T-helper 2 cell treated with Interferon-gamma antibody and Interleukin-4, amounts not matched to agents 100 ng/mL and 5 ng/mL, for 36 hours (primary cell): ENCODE measurements around the gene CEPT1. TPM values are rescaled to one million over a fixed set of nuclear protein-coding genes. Genes with fewer than 3 reads are reported as not detected.

Experiments
- intact Hi-C: fragments of 100-400 bp; cut with micrococcal nuclease; formaldehyde crosslinking; loops from one replicate; pipeline ENCODE4 v1.15.1; 2023
- total RNA-seq: library from RNA; stranded (reverse); gene quantifications from 2 replicates; pipeline ENCODE4 v1.2.3, GENCODE V29; 2022

CEPT1 gene
- total RNA-seq, 1 donor from 2014 or later = 34.9 TPM

DNA sequence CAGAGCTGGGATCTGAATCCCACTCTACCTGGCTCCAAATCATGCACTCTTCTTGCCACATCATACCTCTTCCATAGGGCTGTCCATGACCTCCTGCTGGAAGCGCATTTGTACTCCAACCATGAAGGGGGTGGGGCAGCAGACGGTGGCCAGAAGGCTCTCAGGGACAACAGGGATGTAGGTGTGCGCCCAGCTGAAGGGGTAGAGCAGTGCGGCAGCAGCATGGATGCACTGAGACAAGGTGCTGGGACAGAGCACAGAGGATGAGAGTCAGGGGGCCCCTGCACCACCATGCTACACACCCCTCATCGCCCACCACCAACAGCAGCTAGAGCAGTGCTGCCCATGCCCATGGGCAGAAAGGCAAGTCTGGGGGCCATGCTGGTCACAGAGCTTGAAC, 52.1 kb downstream of the CEPT1 start:
- intact Hi-C loops = loop anchor here (10.0 kb wide), 1 partner anchor 563 kb away; the partner anchor contains the start of gene DDX20

DNA sequence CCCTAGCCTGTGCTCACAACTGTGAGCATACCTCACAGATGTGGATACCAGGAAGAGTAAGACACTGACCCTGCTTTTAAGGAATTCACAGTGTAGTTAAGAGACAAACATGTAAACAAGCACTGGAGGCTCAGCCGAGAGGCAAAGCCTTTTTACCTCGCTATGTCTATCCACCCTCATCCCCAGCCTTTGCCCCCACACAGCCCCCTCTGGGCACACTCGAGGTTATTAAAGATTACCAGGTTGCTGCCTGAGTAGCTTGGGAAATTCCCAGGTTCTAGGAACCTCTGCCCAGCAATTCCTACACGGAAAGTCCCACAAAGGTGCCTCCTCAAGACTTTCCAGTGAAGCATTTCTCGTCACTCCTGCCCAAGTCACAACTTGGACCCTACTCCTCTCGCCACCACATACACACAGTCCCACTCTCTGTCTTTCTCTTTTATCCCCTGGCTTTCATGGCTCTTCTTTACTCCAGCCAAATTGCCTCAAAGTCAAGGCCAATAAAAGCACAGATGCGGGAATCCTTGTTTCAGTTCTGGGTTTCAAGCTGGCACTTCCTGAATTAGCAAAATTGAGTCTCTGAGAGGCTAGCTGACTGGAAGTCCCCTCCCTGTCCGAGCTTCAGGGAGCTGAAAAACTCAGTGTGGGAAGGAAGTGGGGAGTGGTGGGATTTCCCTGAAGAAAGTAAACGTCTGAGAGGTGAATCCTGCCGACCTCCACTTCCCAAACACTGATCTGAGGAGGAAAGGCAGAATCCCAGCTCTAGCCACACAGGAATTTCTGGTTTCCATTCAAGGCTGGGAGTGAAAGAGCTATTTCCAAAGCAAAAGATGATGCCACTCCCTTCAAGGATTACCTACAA, 52.9 kb downstream of the CEPT1 start:
- intact Hi-C loops = loop anchor here (10.0 kb wide), 1 partner anchor 562 kb away; the partner anchor contains the start of gene DDX20

DNA sequence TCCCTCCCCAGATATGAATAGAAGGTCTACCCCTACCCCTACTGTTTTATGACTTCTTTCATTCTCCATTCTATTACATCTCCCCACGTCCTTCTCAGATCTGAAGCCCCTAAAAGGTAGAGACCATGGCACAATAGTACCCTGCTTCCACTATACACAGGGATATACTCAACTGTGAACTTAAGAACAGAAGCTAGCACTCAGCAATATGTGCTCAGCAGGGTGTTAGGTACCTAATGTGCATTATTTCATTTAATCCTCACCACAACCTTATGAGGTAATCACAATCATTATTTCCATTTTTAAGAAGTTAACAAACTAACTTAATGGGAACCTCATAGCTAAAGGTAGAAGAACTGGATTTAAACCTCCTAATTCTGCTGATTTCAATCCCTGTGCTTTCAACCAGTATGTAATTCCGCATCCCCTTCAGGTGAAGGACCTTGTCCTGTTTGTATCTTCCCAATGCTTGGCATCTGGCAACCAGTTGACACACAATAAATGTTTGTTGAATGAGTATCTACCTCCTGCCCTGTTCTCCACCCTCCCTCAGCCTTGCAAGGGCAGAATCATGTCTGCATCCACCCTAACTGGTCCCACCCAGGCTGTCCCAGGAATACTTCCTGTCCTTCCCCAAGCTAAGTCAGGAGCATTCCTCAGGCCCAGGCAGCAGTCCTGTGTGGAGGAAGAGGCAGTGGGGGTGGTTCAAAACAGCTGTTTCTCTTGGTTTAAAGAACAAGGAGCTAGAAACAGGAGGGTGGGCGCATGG, 53.9 kb downstream of the CEPT1 start:
- intact Hi-C loops = loop anchor here (10.0 kb wide), 1 partner anchor 561 kb away; the partner anchor contains the start of gene DDX20

DNA sequence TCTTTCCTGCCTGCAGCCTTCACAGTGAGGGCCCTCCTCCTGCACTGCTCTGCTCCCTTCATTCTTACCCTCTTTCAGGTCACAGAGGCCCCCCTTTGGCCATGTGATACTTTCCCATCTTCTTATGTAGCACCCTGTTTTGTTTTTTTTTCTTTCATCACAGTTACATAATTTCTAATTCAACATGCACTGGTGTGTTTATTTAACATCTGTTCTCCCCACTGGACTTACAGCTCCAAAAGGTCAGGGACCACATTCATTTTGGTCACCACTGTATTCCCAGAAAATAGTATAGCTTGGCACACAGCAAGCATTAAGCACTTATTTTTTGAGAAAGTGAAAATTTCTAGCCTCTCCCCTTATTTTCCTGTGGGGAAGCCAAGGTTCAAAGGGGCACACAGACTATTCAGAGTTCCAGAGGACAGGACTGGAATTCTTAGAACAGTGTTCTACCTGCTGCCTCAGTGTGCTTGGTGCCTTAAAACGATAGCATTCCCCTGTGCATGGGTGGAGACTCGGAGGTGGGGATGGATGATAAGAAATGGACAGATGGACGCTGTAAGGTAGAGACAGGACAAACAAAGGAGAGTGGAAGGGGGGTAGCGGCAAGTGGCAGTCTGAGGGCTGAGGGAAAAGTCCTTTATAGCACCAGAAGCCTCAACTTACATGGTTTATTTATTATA, 55.1 kb downstream of the CEPT1 start:
- intact Hi-C loops = loop anchor here (5.0 to 10.0 kb wide), 3 partner anchors 37 to 560 kb away; partner anchors contain the start of genes CEPT1, DDX20 and DRAM2

DNA sequence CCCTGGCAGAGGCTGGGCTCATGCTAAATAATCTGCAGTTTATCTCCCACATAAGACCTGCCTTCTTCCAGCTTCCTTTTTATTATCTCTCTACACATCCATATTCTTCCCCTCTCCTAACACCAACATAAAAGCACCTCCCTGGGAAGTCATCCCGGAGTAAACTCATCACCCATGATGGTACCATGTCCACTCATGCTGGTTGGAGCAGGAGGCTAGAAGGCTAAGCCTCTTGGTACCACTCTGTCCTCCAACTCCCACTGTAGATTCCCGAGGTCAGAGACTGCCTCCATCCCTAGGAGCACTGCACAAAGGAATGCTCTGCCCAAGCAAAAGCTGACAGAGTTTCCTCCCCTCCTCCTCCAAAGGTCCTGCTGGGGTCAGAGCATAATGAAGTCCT, 56.2 kb downstream of the CEPT1 start:
- intact Hi-C loops = loop anchor here (5.0 to 10.0 kb wide), 3 partner anchors 36 to 559 kb away; partner anchors contain the start of genes CEPT1, DDX20 and DRAM2

DNA sequence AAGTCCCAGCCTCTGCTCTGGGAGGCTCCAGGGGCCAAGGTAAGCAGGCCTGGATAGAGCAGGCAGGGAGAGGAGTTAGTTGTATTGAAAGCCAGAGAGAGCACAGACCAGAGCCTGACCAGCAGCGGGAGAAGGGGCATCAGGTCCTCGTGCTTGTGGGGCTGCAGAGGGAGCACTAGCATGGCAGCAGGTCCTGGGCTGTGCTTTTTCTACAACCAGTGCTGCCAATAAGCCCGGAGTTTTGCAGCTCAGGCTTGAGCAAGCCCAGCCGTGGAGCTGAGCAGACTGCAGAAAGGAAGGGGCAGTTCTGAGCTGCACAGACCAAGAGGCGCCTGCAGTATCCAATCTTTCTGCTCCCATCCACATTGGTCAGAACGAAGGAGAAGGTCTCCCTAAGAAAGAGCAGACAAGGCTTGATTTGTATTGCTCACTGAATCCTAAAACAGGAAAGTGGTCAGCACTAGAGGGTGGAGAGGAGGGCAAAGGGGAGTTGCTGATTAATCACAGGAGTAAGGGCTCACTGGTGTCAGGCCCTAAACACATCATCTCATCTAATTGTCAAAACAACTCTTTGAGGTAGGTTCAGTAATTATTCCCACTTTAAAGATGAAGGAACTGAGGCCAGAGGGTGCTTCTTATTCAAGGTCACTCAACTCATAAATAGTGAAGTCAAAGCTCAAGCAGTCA, 57.7 kb downstream of the CEPT1 start:
- intact Hi-C loops = loop anchor here (1.0 to 10.0 kb wide), 5 partner anchors 35 to 557 kb away; partner anchors contain the start of genes CEPT1, DDX20 and DRAM2

DNA sequence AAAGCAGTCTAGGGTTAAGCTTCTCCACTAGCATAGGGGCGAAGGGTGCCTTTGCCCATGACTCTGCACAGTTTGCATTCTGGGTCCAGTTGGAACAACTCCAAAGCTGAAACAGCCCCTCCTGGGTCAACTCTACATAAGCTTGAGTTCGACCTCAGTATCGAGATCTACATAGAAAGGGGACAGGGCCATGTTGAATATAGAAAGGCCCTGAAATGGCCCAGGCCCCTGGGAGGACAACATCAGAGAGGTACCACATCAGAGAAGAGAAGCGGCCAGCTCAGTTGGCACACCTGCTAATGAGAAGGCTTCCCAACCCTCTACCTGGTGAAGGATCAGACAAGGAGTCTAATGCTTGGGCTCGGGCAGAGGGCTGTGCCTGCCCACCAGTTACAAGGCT, 58.8 kb downstream of the CEPT1 start:
- intact Hi-C loops = loop anchor here (5.0 to 10.0 kb wide), 3 partner anchors 33 to 556 kb away; partner anchors contain the start of genes CEPT1, DDX20 and DRAM2

DNA sequence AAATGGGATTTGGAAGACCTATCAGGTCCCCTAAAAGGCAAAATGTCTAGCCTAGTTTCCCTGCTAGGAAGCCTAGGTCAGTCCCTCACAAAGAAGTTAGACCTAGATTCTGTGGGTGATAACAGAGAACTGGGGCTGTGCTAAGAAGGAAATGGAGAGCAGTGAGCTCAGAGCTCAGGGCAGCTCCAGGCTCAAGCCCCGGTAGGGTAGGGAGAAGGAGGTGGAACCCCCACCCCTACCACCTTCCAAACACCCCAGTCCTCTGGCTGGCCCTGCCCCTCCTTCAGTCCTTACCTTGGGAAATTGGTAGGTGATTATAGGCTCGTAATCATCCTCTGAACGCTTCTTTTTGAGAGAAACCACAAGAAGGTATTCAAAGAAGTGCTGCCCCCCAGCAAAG, 59.3 kb downstream of the CEPT1 start:
- intact Hi-C loops = loop anchor here (5.0 to 10.0 kb wide), 3 partner anchors 33 to 555 kb away; partner anchors contain the start of genes CEPT1, DDX20 and DRAM2

DNA sequence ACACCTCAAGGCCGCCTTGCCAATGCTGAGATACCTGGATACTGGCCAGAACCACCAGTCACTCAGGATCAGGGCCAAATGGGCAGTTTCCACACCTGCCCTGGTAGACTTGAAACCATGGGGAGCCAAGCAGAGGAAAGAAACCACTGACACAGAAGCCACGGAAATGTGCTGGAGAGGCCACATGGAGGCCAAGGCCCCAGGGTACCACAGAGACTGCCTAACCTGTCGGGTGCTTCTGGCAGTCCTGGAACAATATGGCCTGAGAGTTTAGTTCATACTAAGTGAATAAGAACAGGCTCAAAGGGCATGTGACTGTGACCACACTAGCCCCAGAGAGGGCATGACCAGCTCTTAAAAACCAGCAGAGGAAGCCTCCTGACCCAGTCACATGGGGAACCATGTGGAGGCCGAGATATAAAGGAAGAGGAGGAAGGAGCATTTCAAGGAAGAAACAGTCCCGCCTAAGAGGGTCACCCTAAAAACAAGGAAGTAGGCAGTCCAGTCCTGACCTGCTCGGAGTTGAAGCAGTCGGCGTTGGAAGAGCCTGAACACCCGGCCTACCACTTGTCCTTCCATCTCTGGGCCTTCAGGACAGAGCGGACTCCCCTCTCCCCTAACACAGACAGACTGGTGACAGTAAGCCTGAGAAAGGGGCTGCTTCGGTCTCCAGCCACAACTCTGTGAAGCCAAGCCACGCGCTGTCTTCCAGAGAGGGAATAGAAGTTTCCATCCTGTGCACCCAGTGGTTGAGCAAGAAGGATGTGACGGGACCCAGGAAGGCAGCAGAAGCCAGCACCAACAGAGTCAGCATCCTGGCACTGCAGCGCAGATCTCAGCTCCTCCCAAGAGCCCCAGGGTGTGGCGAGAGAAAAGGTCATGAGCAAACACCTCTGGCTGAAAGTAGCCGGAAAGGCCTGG, 60.1 kb downstream of the CEPT1 start, which contains the start of gene DENND2D:
DENND2D (minus strand) TSS at position 766 of the 921 bp plus-strand sequence; CDS start at position 579, 187 bp downstream.
- intact Hi-C loops = loop anchor here (5.0 to 10.0 kb wide), 5 partner anchors 32 to 555 kb away; partner anchors contain the start of genes CEPT1, DDX20 and DRAM2

DNA sequence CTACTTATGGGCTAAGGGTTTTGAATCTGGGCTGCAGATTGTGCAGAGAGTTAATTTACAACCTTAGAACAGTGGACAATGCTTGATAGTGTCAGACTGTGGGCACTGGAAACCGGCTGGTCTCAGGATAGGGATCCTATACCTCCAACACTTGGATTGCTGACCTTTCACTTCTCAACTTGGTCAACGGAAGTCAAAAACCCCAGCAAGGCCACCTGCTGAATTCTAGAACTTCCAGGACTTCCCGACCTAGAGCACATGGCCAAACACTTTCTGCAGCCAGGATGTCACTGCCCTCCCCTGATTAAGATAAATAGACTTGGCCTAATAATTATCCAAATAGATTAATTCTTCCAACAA, 60.8 kb downstream of the CEPT1 start:
- intact Hi-C loops = loop anchor here (5.0 kb wide), 2 partner anchors 323 to 402 kb away; no protein-coding TSS in a partner anchor

DNA sequence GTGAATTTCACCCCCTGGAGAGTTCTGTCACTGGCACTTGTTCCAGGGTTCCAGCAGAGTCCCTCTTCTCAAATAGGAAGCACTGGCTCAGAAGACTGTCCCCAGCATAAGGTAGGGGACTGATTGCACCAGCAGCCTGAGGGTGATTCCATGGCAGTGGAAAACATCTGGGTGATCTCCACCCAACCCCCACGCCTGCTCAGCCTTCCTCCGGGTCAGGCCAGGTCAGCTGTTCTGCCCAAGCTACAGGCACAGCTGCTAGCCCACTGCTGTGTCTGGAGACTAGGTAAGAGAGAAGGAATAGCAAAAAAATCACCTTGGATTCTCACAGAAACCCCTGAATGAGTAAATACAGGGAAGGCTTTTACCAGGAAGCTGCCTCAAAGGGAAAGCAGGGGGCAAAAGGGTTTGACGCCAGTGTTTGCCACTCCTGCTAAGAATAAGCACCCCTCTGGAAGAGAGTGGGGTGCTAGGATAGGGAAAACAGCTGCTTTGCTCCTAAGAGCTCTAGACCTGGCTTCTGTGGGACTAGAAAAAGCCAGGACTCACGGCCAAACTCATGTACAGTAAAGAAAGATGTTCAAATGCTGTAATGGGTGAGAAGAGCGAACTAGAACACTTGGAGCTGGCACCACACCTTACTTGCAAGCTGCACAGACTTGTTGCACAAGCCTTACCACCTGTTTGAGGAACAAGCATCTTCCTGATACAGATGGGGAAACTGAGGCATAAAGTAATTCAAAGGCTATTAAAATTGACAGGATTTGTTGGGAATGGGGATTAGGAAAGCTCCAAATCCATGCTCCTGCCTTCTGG, 61.5 kb downstream of the CEPT1 start:
- intact Hi-C loops = loop anchor here (5.0 kb wide), 2 partner anchors 324 to 401 kb away; no protein-coding TSS in a partner anchor

DNA sequence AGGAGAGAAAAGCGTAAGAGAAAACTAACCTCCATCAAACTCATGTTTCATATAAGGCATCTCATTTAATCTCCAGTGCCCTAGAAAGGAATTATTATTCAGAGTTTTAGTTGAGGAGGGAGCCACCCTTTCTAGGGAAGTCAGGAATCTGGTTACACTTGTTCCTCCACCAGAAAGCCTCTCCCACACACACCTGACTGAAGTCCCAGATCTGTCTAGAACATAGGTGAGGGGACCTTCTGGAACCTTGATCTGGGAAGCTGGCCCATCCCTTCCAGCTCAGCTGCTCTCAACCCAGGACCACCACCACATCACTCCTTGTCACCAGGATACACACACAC, 62.3 kb downstream of the CEPT1 start:
- intact Hi-C loops = loop anchor here (5.0 kb wide), 2 partner anchors 325 to 400 kb away; no protein-coding TSS in a partner anchor

DNA sequence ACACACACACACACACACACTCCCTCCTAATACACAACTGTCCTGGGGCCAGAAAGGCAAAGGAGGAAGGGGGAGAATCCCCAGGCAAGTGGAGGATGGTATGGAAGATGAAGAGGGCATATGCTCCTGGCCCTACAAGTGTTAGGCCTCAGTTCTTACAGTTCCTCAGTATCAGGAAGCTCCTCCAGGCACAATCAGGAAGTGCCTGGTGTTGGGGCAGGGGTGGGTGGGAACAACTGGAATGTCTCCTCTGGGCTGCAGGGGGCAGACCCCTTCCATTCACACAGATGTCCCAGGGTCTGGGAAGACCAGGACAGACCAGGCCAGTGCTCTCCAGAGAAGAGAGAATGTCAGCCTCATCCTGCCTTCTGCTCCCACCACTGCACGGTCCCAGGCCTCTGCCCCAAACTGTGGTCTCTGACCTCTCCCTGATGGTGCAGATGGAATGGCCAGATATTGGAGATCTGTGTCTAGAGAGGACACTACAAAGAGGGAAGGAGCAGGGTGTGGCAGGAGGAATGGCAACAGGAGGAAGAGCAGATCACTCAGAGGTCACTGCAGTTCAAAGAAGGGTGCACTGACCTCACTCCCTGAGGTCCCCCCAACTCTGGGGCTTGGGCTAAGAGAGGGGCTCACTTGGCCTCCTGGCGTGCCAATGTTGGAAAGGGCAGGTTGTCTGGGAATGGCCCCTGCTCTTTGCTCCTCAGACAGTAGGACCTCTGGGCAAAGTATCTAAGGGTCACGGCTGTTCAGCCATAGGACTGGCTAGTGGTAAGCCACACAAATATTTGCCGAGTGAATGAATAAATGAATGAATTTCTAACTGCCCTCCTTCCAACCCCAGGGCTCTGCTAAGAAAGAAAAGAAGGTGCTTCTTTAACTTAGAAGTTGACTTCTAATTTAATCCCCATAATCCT, 62.9 kb downstream of the CEPT1 start:
- intact Hi-C loops = loop anchor here (5.0 kb wide), 2 partner anchors 326 to 399 kb away; no protein-coding TSS in a partner anchor

DNA sequence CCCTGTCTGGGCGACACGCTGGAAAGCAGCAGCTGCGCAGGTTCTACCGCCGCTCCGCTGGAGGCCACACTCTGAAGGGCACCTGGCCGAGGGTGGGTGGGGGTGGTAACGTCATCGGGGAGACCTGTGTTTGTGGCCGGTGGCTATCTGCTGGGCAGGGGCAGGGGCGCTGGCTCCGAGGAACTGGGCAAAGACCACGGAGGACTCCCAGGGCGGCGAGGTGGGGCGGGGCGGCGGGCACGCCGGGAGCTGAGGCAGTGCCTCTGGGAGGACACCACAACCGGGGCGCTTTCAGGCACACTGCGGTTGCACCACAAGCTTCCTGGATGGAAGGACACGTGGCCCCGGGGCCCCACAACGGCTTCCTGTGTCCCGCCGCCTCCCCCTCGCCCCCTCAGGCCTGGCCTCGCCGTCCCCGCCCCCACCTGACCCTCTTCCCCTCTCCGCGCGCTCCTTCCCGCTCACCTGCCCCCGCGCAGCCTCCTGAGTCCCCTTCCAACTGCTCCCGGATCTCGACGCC, 63.7 kb downstream of the CEPT1 start:
- intact Hi-C loops = loop anchor here (1.0 to 5.0 kb wide), 3 partner anchors 13 to 399 kb away; no protein-coding TSS in a partner anchor

DNA sequence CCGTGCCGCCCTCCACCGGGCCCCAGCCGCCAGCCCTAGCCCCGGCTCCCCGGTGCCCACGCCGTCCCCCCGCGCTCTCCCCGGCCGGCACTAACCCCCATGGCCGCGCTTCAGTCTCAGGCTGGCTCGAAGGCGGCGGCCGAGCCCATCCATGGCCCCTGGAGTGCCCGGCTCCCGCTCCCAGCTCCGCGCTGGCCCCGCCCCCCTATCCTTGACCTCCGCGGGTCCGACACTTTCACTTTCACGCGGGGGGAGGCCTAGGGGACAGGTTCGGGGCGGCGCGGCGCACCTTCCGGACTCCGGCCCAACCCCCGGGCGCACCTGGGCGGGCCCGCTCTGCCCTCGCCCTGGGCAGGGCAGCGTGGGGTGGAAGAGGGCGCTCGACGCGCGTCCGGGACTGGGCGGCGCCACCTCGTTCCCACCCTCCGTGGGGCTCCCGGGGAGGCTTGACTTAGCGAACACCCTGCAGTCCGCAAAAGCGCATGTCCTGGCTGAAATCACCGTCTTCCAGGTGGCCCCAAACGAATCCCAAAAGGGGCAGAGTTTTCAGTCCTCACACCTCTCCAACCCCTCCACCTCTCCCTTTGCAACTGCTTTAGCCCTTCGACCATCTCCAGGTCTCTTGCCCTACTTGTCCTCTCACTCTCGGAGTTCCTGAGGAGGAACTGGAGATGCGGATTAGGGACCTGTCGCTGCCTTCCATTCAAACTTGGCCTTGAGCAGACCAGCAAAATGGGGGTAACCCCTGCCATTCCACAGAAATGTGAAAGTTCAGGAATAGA, 64.4 kb downstream of the CEPT1 start:
- intact Hi-C loops = loop anchor here (1.0 to 5.0 kb wide), 3 partner anchors 12 to 398 kb away; no protein-coding TSS in a partner anchor
